ENCODE data around the gene TRIM31.

GRCh38 chr6:30152016-30152673, 39.3 kb upstream of the TRIM31 start:
- TF ChIP-seq SP1 (IDR thresholded peaks at IDR 0.05; ENCODE audit: low read depth, low read length) (no peak), CTCF (IDR thresholded peaks at IDR 0.05 in 2 of 3, conservative IDR thresholded peaks at IDR 0.05 in 1 of 3; ENCODE audit: control insufficient read depth in 2 of 3, extremely low read depth in 1 of 3, insufficient read depth in 1 of 3, low read depth in 3 of 3, low read length in 3 of 3) (no peak)

Data from GM12878 (cell line).